Left lobe of liver (tissue), 2 donors: ENCODE measurements around the gene ZWINT. TPM values are rescaled to one million over a fixed set of nuclear protein-coding genes. Genes with fewer than 3 reads are reported as not detected.

Source experiments
- ATAC-seq: fragments of 200-7000 bp; cut with Tn5 transposase; one replicate; pipeline ENCODE4 v1.9.1; 2020; ENCODE audit warnings: mild to moderate bottlenecking, moderate library complexity
- DNase-seq: peaks from one replicate; pipeline ENCODE4 v3.0.0-alpha.2; 2020; ENCODE audit warnings: low spot score
- total RNA-seq: library from RNA; stranded (reverse); gene quantifications from one replicate; pipeline ENCODE4 v1.2.1, GENCODE V29; 2021
- donor health status: DM: no; HTN: no; CAD: no; lungs with moderate emphysema.
- donor health status: DM: no; HTN: yes; CAD: no.

The ZWINT gene
- 0.65 TPM for total RNA-seq

- ATAC-seq: peak; percentile 99
- peak; percentile 97 for DNase-seq
Observed at GRCh38 chr10:56360967-56361612, at the start of gene ZWINT. ZWINT (minus strand) TSS chr10:56361259; CDS start chr10:56361236, 23 bp downstream.

- ATAC-seq (no peak), DNase-seq (no peak)
Observed at GRCh38 chr10:56383806-56384205, 22.7 kb upstream of the ZWINT start.

GRCh38 chr10:56370217-56371113 is 9.4 kb upstream of the ZWINT start:
- ATAC-seq (no peak), DNase-seq (no peak)

- no peak for ATAC-seq
Observed at GRCh38 chr10:56360583-56360966, 484 bp downstream of the ZWINT start.

GRCh38 chr10:56359837-56360236 is 1.2 kb downstream of the ZWINT start:
- no peak for ATAC-seq
- no peak for DNase-seq

More at GRCh38 chr10:56360583-56360966, 484 bp downstream of the ZWINT start:
- DNase-seq: no peak

- no peak for DNase-seq
- no peak for ATAC-seq
Observed at GRCh38 chr10:56357018-56357417, 4.0 kb downstream of the ZWINT start.

GRCh38 chr10:56351909-56352630 is 9.0 kb downstream of the ZWINT start:
- ATAC-seq (no peak), DNase-seq (no peak)

GRCh38 chr10:56349611-56350010 is 11.4 kb downstream of the ZWINT start:
- DNase-seq: no peak
- no peak for ATAC-seq

- no peak for DNase-seq
- ATAC-seq: no peak
Observed at GRCh38 chr10:56348101-56348500, 13.0 kb downstream of the ZWINT start.

- no peak for DNase-seq
- ATAC-seq: no peak
Observed at GRCh38 chr10:56346845-56347415, 14.1 kb downstream of the ZWINT start.

GRCh38 chr10:56341612-56342011 is 19.4 kb downstream of the ZWINT start:
- ATAC-seq (no peak), DNase-seq (no peak)

GRCh38 chr10:56329961-56330360 is 31.1 kb downstream of the ZWINT start:
- DNase-seq (no peak), ATAC-seq (no peak)

GRCh38 chr10:56327118-56327517 is 33.9 kb downstream of the ZWINT start:
- no peak for ATAC-seq
- DNase-seq: no peak

- no peak for ATAC-seq
Observed at GRCh38 chr10:56319386-56319785, 41.7 kb downstream of the ZWINT start.

GRCh38 chr10:56318816-56319215 is 42.2 kb downstream of the ZWINT start:
- ATAC-seq (no peak), DNase-seq (no peak)

More at GRCh38 chr10:56319386-56319785, 41.7 kb downstream of the ZWINT start:
- DNase-seq: no peak

- ATAC-seq (no peak), DNase-seq (no peak)
Observed at GRCh38 chr10:56317603-56318002, 43.5 kb downstream of the ZWINT start.

GRCh38 chr10:56316603-56317002 is 44.5 kb downstream of the ZWINT start:
- ATAC-seq: no peak
- no peak for DNase-seq
